HS-27A (cell line): ENCODE results near the gene AQP10.
"Not testable (repeated sequence)": the region's sequence is repeated elsewhere in the genome, so short reads cannot be mapped to it uniquely, and the experiment has no call there.

Source experiments
- DNase-seq: peaks from one replicate; pipeline ENCODE4 v3.0.0-alpha.2; 2012; ENCODE audit warnings: low read depth, missing footprints

Gene AQP10

DNA sequence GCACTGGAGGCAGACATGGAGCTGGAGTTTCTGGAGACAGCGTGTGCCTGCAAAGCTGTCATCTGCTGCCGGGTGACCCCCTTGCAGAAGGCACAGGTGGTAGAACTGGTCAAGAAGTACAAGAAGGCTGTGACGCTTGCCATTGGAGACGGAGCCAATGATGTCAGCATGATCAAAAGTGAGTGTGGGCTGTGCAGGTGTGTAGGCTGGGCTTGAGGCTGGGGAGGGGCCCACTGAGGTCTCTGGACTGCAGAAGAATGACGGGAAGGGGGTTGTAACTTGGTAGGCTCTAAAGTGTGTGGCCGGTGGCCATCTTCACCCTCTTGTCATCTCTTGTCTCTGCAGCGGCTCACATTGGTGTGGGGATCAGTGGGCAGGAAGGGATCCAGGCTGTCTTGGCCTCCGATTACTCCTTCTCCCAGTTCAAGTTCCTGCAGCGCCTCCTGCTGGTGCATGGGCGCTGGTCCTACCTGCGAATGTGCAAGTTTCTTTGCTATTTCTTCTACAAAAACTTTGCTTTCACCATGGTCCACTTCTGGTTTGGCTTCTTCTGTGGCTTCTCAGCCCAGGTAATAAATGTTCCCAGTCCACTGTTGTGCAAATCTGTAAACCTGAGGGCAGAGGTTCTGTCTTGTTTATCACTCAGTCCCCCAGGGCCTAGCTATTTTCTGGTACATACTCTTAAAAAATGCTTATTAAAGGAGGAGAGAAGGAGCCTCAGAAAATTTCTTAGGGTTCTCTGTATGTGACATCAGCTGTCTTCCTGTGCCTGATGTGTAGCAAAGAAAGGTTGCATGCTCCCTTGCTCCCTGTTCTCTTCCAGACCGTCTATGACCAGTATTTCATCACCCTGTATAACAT, 24.3 kb downstream of the AQP10 start:
- no peak for DNase-seq

DNA sequence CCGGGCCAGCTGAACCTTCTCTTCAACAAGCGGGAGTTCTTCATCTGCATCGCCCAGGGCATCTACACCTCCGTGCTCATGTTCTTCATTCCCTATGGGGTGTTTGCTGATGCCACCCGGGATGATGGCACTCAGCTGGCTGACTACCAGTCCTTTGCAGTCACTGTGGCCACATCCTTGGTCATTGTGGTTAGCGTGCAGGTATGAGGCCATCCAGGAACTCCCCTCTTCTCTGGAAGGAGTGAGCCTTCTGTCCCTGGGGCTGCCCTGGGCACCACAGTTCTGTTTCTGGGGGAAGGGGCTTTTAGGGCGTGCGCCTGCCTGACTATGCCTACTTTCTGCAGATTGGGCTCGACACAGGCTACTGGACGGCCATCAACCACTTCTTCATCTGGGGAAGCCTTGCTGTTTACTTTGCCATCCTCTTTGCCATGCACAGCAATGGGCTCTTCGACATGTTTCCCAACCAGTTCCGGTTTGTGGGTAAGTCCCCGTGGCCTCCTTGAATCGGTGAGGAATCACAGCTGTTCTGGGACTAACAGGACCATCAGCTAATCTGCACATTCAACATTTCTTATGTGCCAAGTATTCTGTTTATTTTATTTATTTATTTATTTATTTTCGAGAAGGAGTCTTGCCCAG, 25.5 kb downstream of the AQP10 start:
- DNase-seq = no peak

DNA sequence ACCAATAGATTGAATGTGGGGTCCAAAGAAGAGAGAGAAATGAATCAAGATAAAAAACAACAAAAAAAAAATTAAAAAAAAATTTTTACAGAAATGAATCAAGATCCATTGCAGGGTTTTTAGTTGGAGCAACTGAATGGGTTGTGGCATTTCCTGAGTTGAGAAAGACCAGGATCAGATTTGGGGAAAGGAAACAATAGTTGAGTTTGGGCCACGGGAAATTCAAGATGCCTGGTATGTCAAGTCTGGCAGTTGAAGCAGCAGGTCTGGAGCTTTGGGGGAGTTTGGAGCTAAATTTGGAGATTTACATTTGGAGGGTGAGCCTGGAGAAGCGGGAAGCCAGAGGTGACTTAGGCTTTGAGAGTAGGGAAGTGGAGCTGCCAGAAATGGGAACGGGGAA, 27.1 kb downstream of the AQP10 start:
- DNase-seq = no peak

DNA sequence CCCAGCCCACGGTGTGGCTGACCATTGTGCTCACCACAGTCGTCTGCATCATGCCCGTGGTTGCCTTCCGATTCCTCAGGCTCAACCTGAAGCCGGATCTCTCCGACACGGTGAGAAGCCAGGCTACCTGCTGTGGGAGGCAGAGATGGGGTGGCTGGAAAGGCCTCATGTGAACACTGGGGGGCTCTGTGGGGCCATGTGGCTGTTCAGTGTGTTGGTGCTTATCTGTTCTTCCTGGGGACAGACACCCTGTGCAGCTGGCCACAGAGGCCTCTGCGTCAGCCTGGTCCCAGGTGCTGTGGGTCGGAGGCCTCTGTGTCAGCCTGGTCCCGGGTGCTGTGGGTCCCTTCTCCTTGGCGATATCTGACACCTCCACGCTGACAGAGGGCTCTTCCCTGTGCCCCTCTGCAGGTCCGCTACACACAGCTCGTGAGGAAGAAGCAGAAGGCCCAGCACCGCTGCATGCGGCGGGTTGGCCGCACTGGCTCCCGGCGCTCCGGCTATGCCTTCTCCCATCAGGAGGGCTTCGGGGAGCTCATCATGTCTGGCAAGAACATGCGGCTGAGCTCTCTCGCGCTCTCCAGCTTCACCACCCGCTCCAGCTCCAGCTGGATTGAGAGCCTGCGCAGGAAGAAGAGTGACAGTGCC, 27.7 kb downstream of the AQP10 start:
- no peak for DNase-seq

- no peak for DNase-seq
Observed at GRCh38 chr1:154349121-154349520, 28.2 kb downstream of the AQP10 start.

DNA sequence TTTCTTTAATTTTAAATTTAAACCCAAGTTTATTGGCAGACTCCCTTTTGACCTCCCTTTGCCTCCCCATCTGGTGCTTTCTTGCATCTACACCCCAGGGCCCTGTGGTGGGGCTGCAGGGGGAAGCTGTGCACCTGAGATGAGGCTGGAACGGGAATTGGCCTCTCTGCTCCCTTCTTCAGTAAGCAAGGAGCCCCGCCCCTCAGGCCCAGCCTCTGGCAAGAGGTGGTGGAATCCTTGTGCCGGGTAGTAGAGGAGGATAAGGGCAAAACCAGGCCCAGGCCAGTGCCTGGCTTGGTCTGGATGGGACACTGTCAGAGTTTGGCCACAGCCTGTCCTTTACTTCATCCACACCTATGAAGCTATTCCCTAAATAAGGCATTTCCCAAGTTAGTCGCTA, 29.5 kb downstream of the AQP10 start:
- DNase-seq = no peak

DNA sequence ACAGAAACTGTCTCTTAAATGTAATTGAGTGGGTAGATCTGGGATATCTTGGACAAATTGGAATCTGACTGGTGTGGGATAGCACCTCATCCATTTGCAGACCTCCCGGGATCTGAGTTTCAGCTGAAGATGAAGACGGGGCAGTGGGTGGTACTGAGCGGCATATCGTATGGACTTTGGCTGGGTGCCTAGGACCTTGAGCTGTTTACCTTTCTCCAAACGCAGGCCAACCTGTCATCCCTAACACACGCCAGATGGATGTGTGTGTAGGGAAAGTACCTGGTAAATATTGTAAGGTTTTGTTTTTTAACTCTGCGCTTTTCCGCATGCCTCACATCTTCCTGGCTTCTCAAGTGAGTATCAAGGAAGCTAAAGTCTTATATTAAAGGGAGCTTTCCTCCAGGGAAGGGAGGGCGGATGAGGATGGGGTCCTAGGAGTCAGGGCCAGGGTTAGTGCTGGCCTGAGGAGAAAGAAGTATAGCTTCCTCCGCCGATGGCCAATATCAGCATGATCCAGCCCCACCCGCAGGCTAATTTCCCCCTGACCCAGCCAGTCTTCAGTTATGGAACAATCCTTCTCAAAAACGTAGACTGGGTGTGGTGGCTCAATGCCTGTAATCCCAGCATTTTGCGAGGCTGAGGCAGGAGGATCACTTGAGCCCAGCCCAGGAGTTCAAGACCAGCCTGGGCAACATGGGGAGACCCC, 30.6 kb downstream of the AQP10 start:
- no peak for DNase-seq

DNA sequence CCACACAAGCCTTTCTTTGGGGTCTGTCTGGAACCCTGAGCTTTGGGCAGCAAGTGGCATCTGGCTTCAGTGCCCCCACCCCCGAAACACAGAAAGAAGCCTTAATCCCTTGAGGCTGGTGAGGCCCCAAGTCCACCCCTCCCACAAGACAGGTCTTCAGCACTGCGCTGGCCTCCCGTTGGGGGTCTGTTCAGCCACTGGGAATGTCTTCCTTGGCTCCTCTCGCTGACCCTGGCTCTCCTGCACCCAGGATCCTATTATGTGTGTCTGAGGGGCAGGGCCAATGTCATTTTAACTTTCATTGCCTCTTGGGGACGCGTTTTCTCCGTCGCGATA, 31.3 kb downstream of the AQP10 start:
- DNase-seq = no peak

DNA sequence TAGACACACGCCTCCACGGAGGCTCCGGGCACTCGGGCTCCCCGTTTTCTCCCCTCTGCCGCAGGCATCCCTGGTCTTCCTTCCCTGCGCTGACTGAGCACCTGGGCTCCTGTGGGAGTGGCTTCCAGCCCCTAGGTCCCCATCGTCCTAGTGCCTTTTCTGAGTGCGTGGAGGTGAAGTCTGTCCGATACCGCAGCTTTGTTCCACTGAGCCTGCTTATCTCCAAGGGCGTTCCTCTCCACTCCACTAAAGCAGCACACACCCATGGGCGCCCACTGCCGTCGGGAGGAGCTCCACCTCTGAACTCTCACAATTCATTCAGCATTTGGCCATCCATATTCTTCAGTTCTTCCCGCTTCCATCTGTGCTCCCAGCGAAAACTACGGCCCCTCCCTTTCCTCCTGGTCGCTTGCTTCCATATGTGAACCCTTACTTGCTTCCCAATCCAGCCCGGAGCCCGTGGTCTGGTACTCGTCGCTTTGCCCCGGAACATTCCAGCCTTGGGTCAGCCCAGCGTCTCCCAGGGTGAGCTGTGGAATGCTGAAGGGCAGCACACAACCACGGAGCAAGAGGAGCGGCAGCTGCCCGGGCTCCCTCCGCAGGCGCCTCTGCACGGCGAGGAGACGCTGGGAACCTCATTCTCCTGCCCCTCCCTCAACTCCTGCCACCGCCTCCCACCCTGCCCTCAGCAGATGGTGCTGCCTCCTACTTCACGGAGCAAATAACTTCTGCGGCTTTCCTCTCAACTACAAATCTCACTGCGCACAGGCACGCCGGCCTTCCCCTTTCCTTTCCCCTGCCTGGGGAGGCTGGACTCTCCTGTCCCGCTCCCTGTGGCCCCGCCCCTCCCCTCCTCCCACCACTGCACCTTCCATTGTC, 31.9 kb downstream of the AQP10 start:
- DNase-seq = no peak

- DNase-seq = no peak
Observed at GRCh38 chr1:154353460-154353904, 32.6 kb downstream of the AQP10 start.

GRCh38 chr1:154353966-154354365, 33.1 kb downstream of the AQP10 start:
- no peak for DNase-seq

DNA sequence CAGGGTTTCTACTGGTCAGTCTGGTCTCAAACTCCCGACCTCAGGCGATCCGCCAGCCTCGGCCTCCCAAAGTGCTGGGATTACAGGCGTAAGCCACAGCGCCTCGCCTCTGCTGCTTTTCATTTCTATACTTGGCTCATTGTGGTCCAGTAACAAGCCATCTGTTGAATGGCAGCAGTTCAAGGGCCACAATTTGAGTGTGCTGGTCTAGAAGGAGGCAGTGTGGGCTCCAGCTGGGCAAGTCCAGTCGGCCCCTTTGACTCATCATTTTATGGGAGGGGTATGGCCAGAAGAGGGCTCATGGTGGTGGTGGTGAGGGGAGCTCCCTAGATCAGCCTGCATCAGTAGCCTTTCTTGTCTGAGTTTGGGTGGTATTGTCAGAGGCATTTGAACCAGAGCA, 37.6 kb downstream of the AQP10 start:
- DNase-seq = no peak

DNA sequence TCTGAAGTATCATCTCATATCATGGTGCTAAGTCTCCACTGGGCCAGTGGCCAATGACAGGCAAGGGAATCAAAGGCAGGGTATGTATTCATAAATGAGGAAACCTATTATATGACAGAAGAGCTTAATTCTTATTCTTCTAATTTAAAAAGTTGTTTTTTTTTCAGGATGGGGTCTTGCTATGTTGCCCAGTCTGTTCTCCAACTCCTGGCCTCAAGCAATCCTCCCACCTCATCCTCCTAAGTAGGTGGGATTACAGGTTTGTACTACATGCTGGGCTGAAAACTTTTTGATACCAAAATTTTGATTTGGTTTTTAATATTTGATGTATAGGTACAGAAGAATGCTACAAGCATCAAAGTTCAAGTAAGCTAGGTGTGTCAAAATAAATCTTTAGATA, 39.4 kb downstream of the AQP10 start:
- DNase-seq = no peak

- not testable (repeated sequence) for DNase-seq
Observed at GRCh38 chr1:154360881-154361280, 40.0 kb downstream of the AQP10 start.

GRCh38 chr1:154361357-154361756, 40.5 kb downstream of the AQP10 start:
- no peak for DNase-seq

GRCh38 chr1:154371436-154371835, 50.5 kb downstream of the AQP10 start:
- DNase-seq = no peak

- not testable (repeated sequence) for DNase-seq
Observed at GRCh38 chr1:154373777-154374357, 53.0 kb downstream of the AQP10 start.
